Panc1 (cell line): Measurements from ENCODE around the gene NVL. TPM values are rescaled to one million over a fixed set of nuclear protein-coding genes. Genes with fewer than 3 reads are reported as not detected.

ENCODE experiments used
- ATAC-seq: fragments of 200-7000 bp; cut with Tn5 transposase; 2 replicates; pipeline ENCODE4 v1.9.1; 2020; ENCODE audit warnings: mild to moderate bottlenecking, moderate library complexity
- BruUV-seq: library from RNA; stranded (reverse); fragments of 400-500 nt; replicated peaks from 2 replicates; lab custom pipeline; 2021; lab: Mats Ljungman, UMichigan
- CTCF ChIA-PET: fragments of 300-600 bp; sonication (Branson Sonifier 250); formaldehyde crosslinking; loops from one replicate; lab custom pipeline; 2022; ENCODE audit warnings: antibody characterized with exemption; lab: Charles Lee
- POLR2A ChIA-PET: fragments of 300-600 bp; sonication (Branson Sonifier 250); formaldehyde crosslinking; loops from one replicate; lab custom pipeline; 2022; ENCODE audit warnings: antibody characterized with exemption; lab: Charles Lee
- DNase-seq: peaks from one replicate; pipeline ENCODE4 v3.0.0-alpha.2; 2010; ENCODE audit warnings: low read depth, low spot score
- H3K27ac ChIP-seq: 2 replicates; pipeline ENCODE4 v1.5.1; 2011; ENCODE audit warnings: mild to moderate bottlenecking, low read length, inconsistent platforms
- H3K27me3 ChIP-seq: fragments of 200-500 bp; sonication (Bioruptor generic); 2 replicates; pipeline ENCODE4 v1.6.0; 2014; ENCODE audit warnings: low read length, inconsistent platforms; ENCODE audit not compliant: control insufficient read depth, insufficient read depth
- H3K36me3 ChIP-seq: fragments of 200-500 bp; sonication (Bioruptor generic); 2 replicates; pipeline ENCODE4 v1.5.1; 2014; ENCODE audit warnings: inconsistent platforms, mild to moderate bottlenecking, low read length, moderate library complexity; ENCODE audit not compliant: control insufficient read depth, insufficient read depth
- H3K4me1 ChIP-seq: 2 replicates; pipeline ENCODE4 v1.5.1; 2011; ENCODE audit warnings: inconsistent platforms, mild to moderate bottlenecking, low read length, moderate library complexity; ENCODE audit not compliant: control insufficient read depth, insufficient read depth
- H3K4me3 ChIP-seq, 2 experiments: 2 replicates each; pipeline ENCODE4 v1.5.1; 2011 to 2012; ENCODE audit warnings: low read depth in 2 of 2, low read length in 2 of 2, mild to moderate bottlenecking in 2 of 2, inconsistent platforms in 1 of 2, moderate library complexity in 1 of 2
- H3K9me3 ChIP-seq: fragments of 200-500 bp; sonication (Bioruptor generic); 2 replicates; pipeline ENCODE4 v1.5.1; 2014; ENCODE audit warnings: low read depth, mild to moderate bottlenecking, inconsistent platforms, low read length, moderate library complexity; ENCODE audit not compliant: control insufficient read depth, insufficient read depth
- CTCF ChIP-seq: fragments of 450-650 bp; IDR thresholded peaks from 2 replicates; pipeline ENCODE4 v1.5.1; 2017; ENCODE audit warnings: mild to moderate bottlenecking
- POLR2AphosphoS5 ChIP-seq: IDR thresholded peaks from 2 replicates; pipeline ENCODE4 v1.6.1; 2012; ENCODE audit warnings: mild to moderate bottlenecking, low read depth, low read length, moderate library complexity
- REST ChIP-seq, 2 experiments: IDR thresholded peaks; 2 replicates each; pipeline ENCODE4 v1.6.1; 2011 to 2012; ENCODE audit warnings: low read depth in 2 of 2, control low read depth in 1 of 2, low read length in 1 of 2, mild to moderate bottlenecking in 1 of 2, moderate library complexity in 1 of 2; ENCODE audit not compliant: insufficient read depth in 1 of 2
- SIN3A ChIP-seq: IDR thresholded peaks from 2 replicates; pipeline ENCODE4 v1.6.1; 2012; ENCODE audit warnings: low read depth, mild to moderate bottlenecking, low read length, moderate library complexity, borderline replicate concordance; ENCODE audit not compliant: insufficient read depth
- TCF7L2 ChIP-seq: IDR thresholded peaks from 2 replicates; pipeline ENCODE4 v1.6.1; 2011; ENCODE audit warnings: mild to moderate bottlenecking, low read depth, low read length, inconsistent platforms
- in situ Hi-C: cut with HindIII; loops from 2 replicates; pipeline ENCODE4 v1.10.0; 2016; ENCODE audit warnings: low sequenced_read_pairs, low pct_unique_long_range_greater_than_20kb
- intact Hi-C: fragments of 100-400 bp; cut with micrococcal nuclease; formaldehyde crosslinking; loops from one replicate; pipeline ENCODE4 v1.10.0; 2022; ENCODE audit not compliant: unreplicated experiment
- total RNA-seq: library from RNA; stranded (reverse); gene quantifications from one replicate; pipeline ENCODE4 v1.2.1, GENCODE V29; 2021; ENCODE audit not compliant: unreplicated experiment

Gene NVL
- total RNA-seq, 1 experiment from 2014 or later, result 25.0 TPM

GRCh38 chr1:224189561-224189960 lies 140.4 kb downstream of the NVL start:
- TF ChIP-seq CTCF, result no peak
- TF ChIP-seq POLR2AphosphoS5, result no peak
- TF ChIP-seq SIN3A, result no peak
- TF ChIP-seq REST (IDR thresholded peaks at IDR 0.05; ENCODE audit: insufficient read depth in 1 of 2, low read depth in 2 of 2, low read length in 1 of 2), result no peak
- TF ChIP-seq TCF7L2, result no peak
- no TSS peak for BruUV-seq
- Histone ChIP-seq H3K27ac (no peak overlapping the region), H3K4me3 (no peak overlapping the region), H3K9me3 (no peaks in the 10 kb centered on the region), H3K27me3 (no peaks in the 10 kb centered on the region), H3K4me1 (no peaks in the 10 kb centered on the region), H3K36me3 (peaks cover 4% of the 10 kb centered on the region; the same call in 1 of the 2 replicates)
- ChIA-PET CTCF (no interaction called here), POLR2A (no interaction called here)
- ATAC-seq, result no peak
- in situ Hi-C loops, result no loop called here
- no peak for DNase-seq
- intact Hi-C loops, result loop anchor here (10.0 kb wide), 1 partner anchor 145 kb away; the partner anchor contains the start of gene NVL

DNA sequence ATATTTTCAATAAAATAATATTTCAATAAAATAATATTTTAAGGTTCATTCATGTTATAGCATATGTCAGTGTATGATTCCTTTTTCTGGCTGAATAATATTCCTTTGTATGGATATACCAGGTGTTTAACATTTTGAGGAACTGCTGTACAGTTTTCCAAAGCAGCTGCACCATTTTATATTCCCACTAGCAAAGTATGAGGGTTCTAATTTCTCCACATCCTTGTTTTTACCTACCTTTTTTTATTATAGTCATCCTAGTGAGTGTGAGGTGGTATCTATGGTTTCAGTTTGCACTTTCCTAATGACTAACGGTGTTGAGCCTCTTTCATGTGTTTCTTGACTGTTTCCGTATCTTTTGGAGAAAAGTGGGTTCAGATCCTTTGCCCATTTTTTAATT lies 141.7 kb downstream of the NVL start:
- peaks cover 2% of the 10 kb centered on the region for H3K36me3 ChIP-seq
- in situ Hi-C loops (no loop called here), intact Hi-C loops (loop anchor here (10.0 kb wide), 1 partner anchor 147 kb away; the partner anchor contains the start of gene NVL)
- no peak for ATAC-seq
- TF ChIP-seq REST (IDR thresholded peaks at IDR 0.05; ENCODE audit: insufficient read depth in 1 of 2, low read depth in 2 of 2, low read length in 1 of 2) (no peak), POLR2AphosphoS5 (no peak)
- H3K9me3 ChIP-seq, result no peaks in the 10 kb centered on the region
- H3K4me1 ChIP-seq, result no peaks in the 10 kb centered on the region
- H3K27me3 ChIP-seq, result no peaks in the 10 kb centered on the region
- H3K4me3 ChIP-seq, result no peak overlapping the region
- DNase-seq, result no peak
- ChIA-PET POLR2A (no interaction called here), CTCF (no interaction called here)
- no peak overlapping the region for H3K27ac ChIP-seq
- no TSS peak for BruUV-seq
